ENCODE data around the gene METTL26.
A peak's percentile ranks its signal among the peaks of the same experiment; 100 is the strongest.

METTL26 gene

DNA sequence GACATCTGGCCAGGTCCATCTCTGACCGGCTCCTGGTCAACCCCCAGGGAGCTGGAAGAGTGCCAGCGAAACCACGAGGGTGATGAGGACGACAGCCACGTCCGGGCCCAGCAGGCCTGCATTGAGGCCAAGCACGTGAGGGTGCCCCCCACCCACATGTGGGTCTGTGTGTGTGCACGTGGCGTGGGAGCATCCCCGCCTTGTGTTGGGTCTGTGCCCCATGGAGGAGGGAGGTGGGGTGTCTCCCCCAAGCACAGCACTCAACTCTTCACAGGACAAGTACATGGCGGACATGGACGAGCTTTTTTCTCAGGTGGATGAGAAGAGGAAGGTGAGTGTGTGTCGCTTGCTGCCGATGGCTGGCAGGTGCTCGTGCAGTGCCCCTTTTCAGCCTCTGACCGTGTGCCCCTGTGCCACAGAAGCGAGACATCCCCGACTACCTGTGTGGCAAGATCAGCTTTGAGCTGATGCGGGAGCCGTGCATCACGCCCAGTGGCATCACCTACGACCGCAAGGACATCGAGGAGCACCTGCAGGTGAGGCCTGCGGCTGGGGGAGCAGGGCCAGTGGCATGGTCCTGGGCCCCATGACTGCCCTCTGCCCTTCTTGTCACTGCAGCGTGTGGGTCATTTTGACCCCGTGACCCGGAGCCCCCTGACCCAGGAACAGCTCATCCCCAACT is 45.8 kb upstream of the METTL26 start:
- H3K4me3 ChIP-seq (ENCODE audit: low read length) = peak overlapping the region; percentile 73
- no peak for DNase-seq (ENCODE audit: low read depth)

DNA sequence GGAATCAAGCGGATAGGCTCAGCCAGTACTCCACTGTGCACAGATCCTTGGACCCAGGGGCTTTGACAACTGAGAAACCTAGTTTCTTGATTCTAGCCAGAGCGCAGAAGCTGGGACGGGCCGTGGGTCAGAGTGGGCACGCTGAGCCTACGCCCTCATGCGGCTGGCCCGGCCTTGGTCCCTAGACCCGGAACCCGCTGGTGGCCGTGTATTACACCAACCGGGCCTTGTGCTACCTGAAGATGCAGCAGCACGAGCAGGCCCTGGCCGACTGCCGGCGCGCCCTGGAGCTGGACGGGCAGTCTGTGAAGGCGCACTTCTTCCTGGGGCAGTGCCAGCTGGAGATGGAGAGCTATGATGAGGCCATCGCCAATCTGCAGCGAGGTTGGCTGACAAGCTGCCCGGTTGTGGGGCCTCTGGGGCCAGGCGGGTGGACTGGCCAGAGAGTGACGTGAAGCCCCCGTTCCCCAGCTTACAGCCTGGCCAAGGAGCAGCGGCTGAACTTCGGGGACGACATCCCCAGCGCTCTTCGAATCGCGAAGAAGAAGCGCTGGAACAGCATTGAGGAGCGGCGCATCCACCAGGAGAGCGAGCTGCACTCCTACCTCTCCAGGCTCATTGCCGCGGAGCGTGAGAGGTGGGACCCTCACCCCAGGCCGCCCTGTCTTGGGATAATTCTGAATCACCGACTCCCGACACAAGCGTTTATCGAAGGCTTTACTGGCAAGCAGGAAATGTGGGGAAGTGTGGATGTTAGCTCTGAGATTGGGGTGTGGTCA is 45.1 kb upstream of the METTL26 start:
- TF ChIP-seq, protein P1, sequence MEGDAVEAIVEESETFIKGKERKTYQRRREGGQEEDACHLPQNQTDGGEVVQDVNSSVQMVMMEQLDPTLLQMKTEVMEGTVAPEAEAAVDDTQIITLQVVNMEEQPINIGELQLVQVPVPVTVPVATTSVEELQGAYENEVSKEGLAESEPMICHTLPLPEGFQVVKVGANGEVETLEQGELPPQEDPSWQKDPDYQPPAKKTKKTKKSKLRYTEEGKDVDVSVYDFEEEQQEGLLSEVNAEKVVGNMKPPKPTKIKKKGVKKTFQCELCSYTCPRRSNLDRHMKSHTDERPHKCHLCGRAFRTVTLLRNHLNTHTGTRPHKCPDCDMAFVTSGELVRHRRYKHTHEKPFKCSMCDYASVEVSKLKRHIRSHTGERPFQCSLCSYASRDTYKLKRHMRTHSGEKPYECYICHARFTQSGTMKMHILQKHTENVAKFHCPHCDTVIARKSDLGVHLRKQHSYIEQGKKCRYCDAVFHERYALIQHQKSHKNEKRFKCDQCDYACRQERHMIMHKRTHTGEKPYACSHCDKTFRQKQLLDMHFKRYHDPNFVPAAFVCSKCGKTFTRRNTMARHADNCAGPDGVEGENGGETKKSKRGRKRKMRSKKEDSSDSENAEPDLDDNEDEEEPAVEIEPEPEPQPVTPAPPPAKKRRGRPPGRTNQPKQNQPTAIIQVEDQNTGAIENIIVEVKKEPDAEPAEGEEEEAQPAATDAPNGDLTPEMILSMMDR (conservative IDR thresholded peaks at IDR 0.05; ENCODE audit: low read depth, low read length) = peak; percentile 11
- DNase-seq (ENCODE audit: low read depth) = no peak
- peak overlapping the region; percentile 73 for H3K4me3 ChIP-seq (ENCODE audit: low read length)

More for the DNA sequence above, 45.8 kb upstream of the METTL26 start:
- TF ChIP-seq, protein P1 (conservative IDR thresholded peaks at IDR 0.05; ENCODE audit: low read depth, low read length) = no peak

DNA sequence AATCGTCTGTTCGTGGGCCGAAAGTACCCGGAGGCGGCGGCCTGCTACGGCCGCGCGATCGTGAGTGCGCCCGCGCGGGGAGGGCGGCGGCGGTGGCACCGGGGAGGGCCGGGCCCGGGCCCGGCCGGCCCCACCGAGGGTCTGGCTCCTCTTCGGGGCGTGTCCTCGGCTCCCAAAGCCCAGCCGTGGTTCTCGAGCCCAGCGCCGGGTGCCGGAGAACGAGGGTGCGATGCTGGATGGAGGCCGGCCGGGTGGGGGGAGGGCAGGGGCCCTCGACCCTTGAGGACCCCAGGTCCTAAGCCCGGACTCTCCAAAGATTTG is 44.5 kb upstream of the METTL26 start:
- TF ChIP-seq, protein P1 (conservative IDR thresholded peaks at IDR 0.05; ENCODE audit: low read depth, low read length) = no peak
- peak overlapping the region; percentile 73 for H3K4me3 ChIP-seq (ENCODE audit: low read length)

DNA sequence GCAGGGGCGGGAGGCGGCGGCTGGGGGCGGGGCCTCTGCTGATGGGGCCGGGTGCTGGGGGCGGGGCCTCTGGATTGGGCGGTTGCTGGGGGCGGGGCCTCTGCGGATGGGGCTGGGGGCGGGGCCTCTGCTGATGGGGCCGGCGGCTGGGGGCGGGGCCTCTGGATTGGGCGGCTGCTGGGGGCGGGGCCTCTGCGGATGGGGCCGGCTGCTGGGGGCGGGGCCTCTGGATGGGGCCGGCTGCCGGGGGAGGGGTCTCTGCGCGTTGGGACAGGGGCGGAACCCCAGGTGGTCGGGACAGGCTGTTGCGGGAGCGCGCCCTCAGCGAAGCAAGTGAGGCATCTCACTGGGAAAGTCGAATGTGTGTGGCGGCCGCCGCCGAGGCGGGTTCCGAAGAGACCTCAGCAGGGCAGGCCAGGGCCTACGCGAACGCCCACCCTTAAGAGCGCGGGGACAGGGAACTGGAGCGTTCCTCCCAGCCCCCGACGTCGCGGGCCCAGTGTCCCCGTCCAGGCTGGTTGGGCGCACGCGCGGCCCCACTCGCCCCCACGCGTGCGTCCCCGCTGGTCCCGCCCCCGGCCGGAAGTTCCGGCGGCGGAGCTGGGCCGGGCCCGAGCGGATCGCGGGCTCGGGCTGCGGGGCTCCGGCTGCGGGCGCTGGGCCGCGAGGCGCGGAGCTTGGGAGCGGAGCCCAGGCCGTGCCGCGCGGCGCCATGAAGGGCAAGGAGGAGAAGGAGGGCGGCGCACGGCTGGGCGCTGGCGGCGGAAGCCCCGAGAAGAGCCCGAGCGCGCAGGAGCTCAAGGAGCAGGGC is 43.9 kb upstream of the METTL26 start, which contains the start of gene STUB1:
STUB1 (plus strand) TSS at position 597 of the 811 bp plus-strand sequence; CDS start at position 713, 116 bp downstream.
- H3K4me3 ChIP-seq (ENCODE audit: low read length) = peak within 1 kb of the TSS; percentile 73
- TF ChIP-seq, protein P1 (conservative IDR thresholded peaks at IDR 0.05; ENCODE audit: low read depth, low read length) = no peak
- DNase-seq (ENCODE audit: low read depth) = peak; percentile 27

More for the DNA sequence above, 44.5 kb upstream of the METTL26 start:
- DNase-seq (ENCODE audit: low read depth) = no peak

DNA sequence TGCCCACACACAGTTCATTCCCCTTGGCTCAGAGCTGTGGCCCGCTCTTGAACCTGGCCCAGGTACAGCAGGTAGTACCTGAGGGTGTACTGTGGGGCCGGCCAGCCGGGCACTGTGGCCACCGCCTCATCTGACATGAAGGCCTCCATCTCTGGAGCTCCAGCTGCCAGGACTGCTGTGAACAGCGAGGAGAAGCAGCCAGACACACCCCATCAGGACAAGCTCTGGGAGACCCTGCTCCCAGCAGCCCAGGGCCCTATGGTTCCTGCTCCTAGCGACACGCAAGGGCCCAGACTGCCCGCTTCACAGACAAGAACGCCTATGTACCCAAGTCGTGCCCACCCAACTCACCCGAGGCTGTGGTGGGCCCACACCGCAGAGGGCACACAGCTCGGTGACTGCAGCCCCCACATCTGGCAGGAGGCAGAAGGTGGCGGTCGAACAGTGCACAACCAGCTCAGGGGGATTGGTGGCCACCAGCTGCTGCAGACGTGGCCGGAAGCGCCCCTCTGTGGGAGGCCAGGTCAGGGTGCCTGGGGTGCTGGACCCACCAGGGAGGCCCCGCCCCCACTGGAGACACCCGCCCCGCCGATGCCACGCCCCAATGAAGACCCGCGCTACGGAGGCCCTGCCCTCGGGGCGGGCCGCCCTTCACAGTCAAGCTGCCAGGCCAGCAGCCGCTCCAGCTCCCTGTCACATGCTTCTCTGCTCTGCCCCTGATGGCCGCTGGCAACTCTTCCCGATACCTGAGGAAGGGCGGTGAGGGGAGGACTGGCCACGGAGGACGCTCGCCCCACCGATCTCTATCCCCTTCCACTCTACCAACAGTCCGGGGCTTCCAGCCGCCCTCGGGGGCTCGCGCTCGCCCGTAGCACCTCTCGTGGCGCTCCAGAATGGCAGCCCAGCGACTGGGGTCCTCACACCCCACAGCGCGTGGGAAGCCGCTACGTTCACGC is 43.0 kb upstream of the METTL26 start:
- no peak for DNase-seq (ENCODE audit: low read depth)
- H3K4me3 ChIP-seq (ENCODE audit: low read length) = peak overlapping the region; percentile 54
- TF ChIP-seq, protein P1 (conservative IDR thresholded peaks at IDR 0.05; ENCODE audit: low read depth, low read length) = no peak

DNA sequence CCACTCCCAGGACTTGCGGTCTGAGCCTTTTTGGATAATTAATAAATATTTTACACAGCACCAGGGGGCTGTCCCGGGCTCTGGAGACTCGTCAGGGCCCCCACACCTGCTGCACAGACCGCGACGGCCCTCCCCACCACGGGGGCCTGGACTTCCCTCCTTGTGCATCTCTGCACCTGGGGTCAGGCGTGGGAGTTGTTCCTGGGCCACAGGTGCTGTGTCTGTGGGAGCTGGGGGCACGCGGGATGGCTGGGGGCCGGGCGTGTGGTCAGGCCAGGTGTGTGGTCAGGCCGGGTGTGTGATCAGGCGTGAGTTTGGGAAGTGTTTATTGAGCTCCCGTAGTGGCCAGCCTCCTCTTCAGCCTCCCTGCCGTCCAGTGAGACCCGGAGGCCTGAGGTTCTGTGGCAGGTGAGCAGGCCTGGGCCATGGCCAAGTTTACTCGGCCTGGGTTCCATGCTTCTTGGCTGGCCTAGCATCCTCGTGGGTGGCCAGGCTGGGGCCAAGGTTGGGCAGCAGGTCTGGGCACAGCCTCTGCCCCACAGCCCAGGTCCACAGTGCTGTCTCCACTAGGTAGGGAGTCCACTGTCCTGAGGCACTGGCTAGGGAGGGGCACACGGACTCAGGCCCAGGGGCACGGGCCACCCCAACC is 42.2 kb upstream of the METTL26 start:
- no peak overlapping the region for H3K4me3 ChIP-seq (ENCODE audit: low read length)

More for the DNA sequence above, 42.2 kb upstream of the METTL26 start:
- TF ChIP-seq, protein P1 (conservative IDR thresholded peaks at IDR 0.05; ENCODE audit: low read depth, low read length) = no peak
- DNase-seq (ENCODE audit: low read depth) = no peak
